ENCODE data around the gene PLA2G15. TPM values are rescaled to one million over a fixed set of nuclear protein-coding genes. Genes with fewer than 3 reads are reported as not detected.

Gene PLA2G15
- total RNA-seq, 3 donors from 2014 or later = 13.2 to 14.2 (median 13.5) TPM

DNA sequence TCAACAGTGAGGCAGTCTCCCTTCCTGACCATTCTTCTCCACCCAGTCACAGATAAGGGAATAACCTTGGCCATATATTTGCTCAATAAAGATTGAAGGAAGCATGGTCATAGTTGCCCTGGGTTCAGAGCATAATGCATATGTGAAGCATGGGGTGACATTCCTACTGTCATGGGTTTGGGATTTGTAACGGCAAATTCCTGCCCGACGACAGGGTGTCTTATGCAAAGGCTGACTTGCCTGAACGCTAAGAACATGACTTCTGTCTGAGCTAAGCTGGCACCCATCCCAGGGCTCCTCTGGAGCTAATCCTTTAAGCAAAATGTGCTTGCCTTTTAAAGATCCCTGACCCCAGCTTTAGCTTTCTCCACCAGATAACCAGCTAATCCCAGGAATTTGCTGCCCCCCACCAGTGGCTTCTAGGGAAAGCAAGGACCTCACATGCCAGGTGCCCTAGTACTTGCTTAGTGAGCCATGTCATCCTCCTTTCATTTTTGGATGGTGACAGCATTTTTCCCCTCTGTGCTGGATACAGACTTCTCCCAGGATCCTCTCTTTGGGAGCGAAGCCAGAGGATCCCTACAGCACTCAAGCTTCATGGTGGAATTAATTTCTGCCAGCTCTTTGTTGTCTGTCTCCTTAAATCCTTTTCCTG lies 53.9 kb downstream of the PLA2G15 start:
- TF ChIP-seq, protein P1, sequence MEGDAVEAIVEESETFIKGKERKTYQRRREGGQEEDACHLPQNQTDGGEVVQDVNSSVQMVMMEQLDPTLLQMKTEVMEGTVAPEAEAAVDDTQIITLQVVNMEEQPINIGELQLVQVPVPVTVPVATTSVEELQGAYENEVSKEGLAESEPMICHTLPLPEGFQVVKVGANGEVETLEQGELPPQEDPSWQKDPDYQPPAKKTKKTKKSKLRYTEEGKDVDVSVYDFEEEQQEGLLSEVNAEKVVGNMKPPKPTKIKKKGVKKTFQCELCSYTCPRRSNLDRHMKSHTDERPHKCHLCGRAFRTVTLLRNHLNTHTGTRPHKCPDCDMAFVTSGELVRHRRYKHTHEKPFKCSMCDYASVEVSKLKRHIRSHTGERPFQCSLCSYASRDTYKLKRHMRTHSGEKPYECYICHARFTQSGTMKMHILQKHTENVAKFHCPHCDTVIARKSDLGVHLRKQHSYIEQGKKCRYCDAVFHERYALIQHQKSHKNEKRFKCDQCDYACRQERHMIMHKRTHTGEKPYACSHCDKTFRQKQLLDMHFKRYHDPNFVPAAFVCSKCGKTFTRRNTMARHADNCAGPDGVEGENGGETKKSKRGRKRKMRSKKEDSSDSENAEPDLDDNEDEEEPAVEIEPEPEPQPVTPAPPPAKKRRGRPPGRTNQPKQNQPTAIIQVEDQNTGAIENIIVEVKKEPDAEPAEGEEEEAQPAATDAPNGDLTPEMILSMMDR (IDR thresholded peaks at IDR 0.05) = no peak
- DNase-seq = no peak
- no peaks in the 10 kb centered on the region for H3K4me1 ChIP-seq (ENCODE audit: low read depth)
- H3K36me3 ChIP-seq (ENCODE audit: low read depth) = peaks cover 9% of the 10 kb centered on the region
- no peak overlapping the region for H3K4me3 ChIP-seq
- no peaks in the 10 kb centered on the region for H3K9me3 ChIP-seq
- intact Hi-C loops (cut with DNase I, micrococcal nuclease) = no loop called here
- peak; percentile 11 for ATAC-seq

GRCh38 chr16:68299571-68300453 lies 54.6 kb downstream of the PLA2G15 start:
- Histone ChIP-seq H3K9me3 (no peaks in the 10 kb centered on the region), H3K4me3 (no peak overlapping the region), H3K36me3 (ENCODE audit: low read depth) (peaks cover 9% of the 10 kb centered on the region), H3K4me1 (ENCODE audit: low read depth) (no peaks in the 10 kb centered on the region)
- intact Hi-C loops (cut with DNase I, micrococcal nuclease) = no loop called here
- ATAC-seq = no peak
- TF ChIP-seq, protein P1 (IDR thresholded peaks at IDR 0.05) = no peak
- no peak for DNase-seq

GRCh38 chr16:68300734-68301459 lies 55.7 kb downstream of the PLA2G15 start:
- TF ChIP-seq, protein P1 (IDR thresholded peaks at IDR 0.05) = no peak

DNA sequence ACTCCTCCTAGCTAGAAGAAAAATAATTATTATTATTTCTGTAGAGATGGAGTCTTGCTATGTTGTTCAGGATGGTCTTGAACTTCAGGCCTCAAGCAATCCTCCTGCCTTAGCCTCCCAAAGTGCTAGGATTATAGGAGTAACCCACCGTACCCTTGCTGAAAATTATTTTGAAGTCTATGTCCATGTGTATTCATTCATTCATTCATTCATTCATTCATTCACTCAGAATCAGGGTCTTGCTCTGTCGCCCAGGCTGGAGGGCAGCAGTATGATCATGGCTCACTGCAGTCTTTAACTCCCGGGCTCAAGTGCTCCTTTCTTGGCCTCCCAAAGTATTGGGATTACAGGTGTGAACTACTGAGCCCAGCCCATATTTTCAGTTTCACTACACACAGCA lies 61.5 kb downstream of the PLA2G15 start:
- intact Hi-C loops (cut with DNase I, micrococcal nuclease) = no loop called here
- Histone ChIP-seq H3K4me1 (ENCODE audit: low read depth) (peaks cover 16% of the 10 kb centered on the region), H3K36me3 (ENCODE audit: low read depth) (no peaks in the 10 kb centered on the region), H3K9me3 (no peaks in the 10 kb centered on the region), H3K4me3 (no peak overlapping the region)
- ATAC-seq = no peak
- TF ChIP-seq, protein P1 (IDR thresholded peaks at IDR 0.05) = no peak
- no peak for DNase-seq

More at GRCh38 chr16:68300734-68301459, 55.7 kb downstream of the PLA2G15 start:
- Histone ChIP-seq H3K4me1 (ENCODE audit: low read depth) (no peaks in the 10 kb centered on the region), H3K9me3 (no peaks in the 10 kb centered on the region), H3K4me3 (no peak overlapping the region), H3K36me3 (ENCODE audit: low read depth) (peaks cover 9% of the 10 kb centered on the region)
- intact Hi-C loops (cut with DNase I, micrococcal nuclease) = no loop called here
- ATAC-seq (no peak), DNase-seq (no peak)

GRCh38 chr16:68309799-68310198 lies 64.6 kb downstream of the PLA2G15 start:
- TF ChIP-seq, protein P1 (IDR thresholded peaks at IDR 0.05) = no peak
- Histone ChIP-seq H3K36me3 (ENCODE audit: low read depth) (no peaks in the 10 kb centered on the region), H3K4me1 (ENCODE audit: low read depth) (peaks cover 19% of the 10 kb centered on the region), H3K9me3 (no peaks in the 10 kb centered on the region), H3K4me3 (peak overlapping the region; percentile 78)
- ATAC-seq (no peak), DNase-seq (no peak)
- intact Hi-C loops (cut with DNase I, micrococcal nuclease) = no loop called here
